ENCODE measurements around the gene MVP. TPM values are rescaled to one million over a fixed set of nuclear protein-coding genes. Genes with fewer than 3 reads are reported as not detected.

Gene MVP
- total RNA-seq, 2 donors from 2014 or later: 3.0 to 8.0 TPM

GRCh38 chr16:29843931-29844330 is 23.7 kb downstream of the MVP start:
- Histone ChIP-seq H3K27ac (ENCODE audit: low read depth, low read length) (no peak overlapping the region), H3K9me3 (ENCODE audit: control insufficient read depth, low read length) (no peaks in the 10 kb centered on the region), H3K27me3 (ENCODE audit: control insufficient read depth, insufficient read depth, low read length, poor library complexity, severe bottlenecking) (no peaks in the 10 kb centered on the region), H3K9ac (ENCODE audit: extremely low read depth, low read length, poor library complexity, severe bottlenecking) (no peak overlapping the region), H3K36me3 (ENCODE audit: control insufficient read depth, insufficient read depth, low read length) (no peaks in the 10 kb centered on the region), H3K4me1 (ENCODE audit: control insufficient read depth, insufficient read depth, low read length) (no peaks in the 10 kb centered on the region), H3K4me3 (ENCODE audit: low read length) (no peak overlapping the region)
- no peaks in the 10 kb centered on the region for H3K36me3 Mint-ChIP-seq (ENCODE audit: low read depth)
- WGBS, 2 experiments (ENCODE audit: insufficient coverage in 1 of 2, insufficient read length in 1 of 2): 92% methylated on average over 5 to 8 of the region's 8 CpGs
- no peak overlapping the region for H3K27ac Mint-ChIP-seq
- DNase-seq: no peak
- H3K4me1 Mint-ChIP-seq: peaks cover 2% of the 10 kb centered on the region
- H3K4me3 Mint-ChIP-seq: no peak overlapping the region
- TF ChIP-seq CTCF (conservative IDR thresholded peaks at IDR 0.05): no peak
- H3K27me3 Mint-ChIP-seq (ENCODE audit: insufficient read depth): no peaks in the 10 kb centered on the region
- H3K9me3 Mint-ChIP-seq: no peaks in the 10 kb centered on the region

- TF ChIP-seq CTCF (conservative IDR thresholded peaks at IDR 0.05): no peak
- H3K27ac Mint-ChIP-seq: no peak overlapping the region
- H3K4me3 ChIP-seq (ENCODE audit: low read length): no peak overlapping the region
- H3K4me1 ChIP-seq (ENCODE audit: control insufficient read depth, insufficient read depth, low read length): peaks cover 4% of the 10 kb centered on the region
- no peaks in the 10 kb centered on the region for H3K9me3 Mint-ChIP-seq
- no peaks in the 10 kb centered on the region for H3K36me3 ChIP-seq (ENCODE audit: control insufficient read depth, insufficient read depth, low read length)
- no peaks in the 10 kb centered on the region for H3K9me3 ChIP-seq (ENCODE audit: control insufficient read depth, low read length)
- H3K36me3 Mint-ChIP-seq (ENCODE audit: low read depth): no peaks in the 10 kb centered on the region
- 92 to 95% methylated on average over 17 to 28 of the region's 28 CpGs for WGBS, 2 experiments (ENCODE audit: insufficient coverage in 1 of 2, insufficient read length in 1 of 2)
- no peak for DNase-seq
- H3K27me3 ChIP-seq (ENCODE audit: control insufficient read depth, insufficient read depth, low read length, poor library complexity, severe bottlenecking): no peaks in the 10 kb centered on the region
- H3K27me3 Mint-ChIP-seq (ENCODE audit: insufficient read depth): no peaks in the 10 kb centered on the region
- H3K27ac ChIP-seq (ENCODE audit: low read depth, low read length): no peak overlapping the region
- H3K4me1 Mint-ChIP-seq: peaks cover 7% of the 10 kb centered on the region
- H3K9ac ChIP-seq (ENCODE audit: extremely low read depth, low read length, poor library complexity, severe bottlenecking): no peak overlapping the region
- no peak overlapping the region for H3K4me3 Mint-ChIP-seq
These were observed 24.5 kb downstream of the MVP start for GRCh38 chr16:29844575-29845331.

DNA sequence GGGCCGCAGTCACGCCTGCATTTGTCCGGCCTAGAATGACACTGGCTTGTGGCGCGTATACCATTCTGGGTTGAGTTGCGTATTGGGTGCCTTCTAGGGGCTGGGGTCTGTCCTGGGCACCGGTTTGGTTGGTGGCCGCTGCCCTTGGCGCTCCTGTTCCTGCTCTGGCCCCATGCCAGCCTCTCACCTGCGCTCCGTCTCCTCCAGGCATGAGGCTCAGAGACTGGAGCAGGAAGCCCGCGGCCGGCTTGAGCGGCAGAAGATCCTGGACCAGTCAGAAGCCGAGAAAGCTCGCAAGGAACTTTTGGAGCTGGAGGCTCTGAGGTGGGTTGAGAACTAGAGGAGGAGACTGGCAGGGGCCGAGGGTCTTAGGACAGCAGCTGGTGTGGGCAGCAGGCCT is 25.4 kb downstream of the MVP start:
- Histone ChIP-seq H3K4me3 (ENCODE audit: low read length) (no peak overlapping the region), H3K27me3 (ENCODE audit: control insufficient read depth, insufficient read depth, low read length, poor library complexity, severe bottlenecking) (no peaks in the 10 kb centered on the region), H3K9ac (ENCODE audit: extremely low read depth, low read length, poor library complexity, severe bottlenecking) (no peak overlapping the region), H3K4me1 (ENCODE audit: control insufficient read depth, insufficient read depth, low read length) (peaks cover 4% of the 10 kb centered on the region), H3K9me3 (ENCODE audit: control insufficient read depth, low read length) (no peaks in the 10 kb centered on the region), H3K36me3 (ENCODE audit: control insufficient read depth, insufficient read depth, low read length) (no peaks in the 10 kb centered on the region), H3K27ac (ENCODE audit: low read depth, low read length) (no peak overlapping the region)
- Mint-ChIP-seq H3K36me3 (ENCODE audit: low read depth) (no peaks in the 10 kb centered on the region), H3K4me1 (peaks cover 7% of the 10 kb centered on the region), H3K27ac (no peak overlapping the region), H3K27me3 (ENCODE audit: insufficient read depth) (no peaks in the 10 kb centered on the region), H3K4me3 (no peak overlapping the region), H3K9me3 (no peaks in the 10 kb centered on the region)
- DNase-seq: no peak
- TF ChIP-seq CTCF (conservative IDR thresholded peaks at IDR 0.05): no peak
- 93 to 98% methylated on average over 17 to 18 of the region's 18 CpGs for WGBS, 2 experiments (ENCODE audit: insufficient coverage in 1 of 2, insufficient read length in 1 of 2)

All from endodermal cell (in vitro differentiated cells).